B cell (primary cell): ENCODE data around the gene DCN. TPM values are rescaled to one million over a fixed set of nuclear protein-coding genes. Genes with fewer than 3 reads are reported as not detected.

ENCODE experiments used
- ATAC-seq: fragments of 200-7000 bp; cut with Tn5 transposase; one replicate; pipeline ENCODE4 v1.10.0; 2021; ENCODE audit warnings: low read depth, mild to moderate bottlenecking, moderate number of reproducible peaks, moderate library complexity
- CTCF ChIA-PET: fragments of 350-600 bp; sonication (Branson Sonifier 250); formaldehyde crosslinking; loops from one replicate; lab custom pipeline; 2021; ENCODE audit warnings: antibody characterized with exemption, inconsistent platforms; lab: Charles Lee
- POLR2A ChIA-PET: fragments of 350-600 bp; sonication (Branson Sonifier 250); formaldehyde crosslinking; loops from one replicate; lab custom pipeline; 2021; ENCODE audit warnings: antibody characterized with exemption; lab: Charles Lee
- DNase-seq: peaks from one replicate; pipeline ENCODE4 v3.0.0; 2013
- H2AFZ ChIP-seq: 2 replicates; pipeline ENCODE4 v1.6.1; 2012; ENCODE audit warnings: mild to moderate bottlenecking, low read depth, low read length; ENCODE audit not compliant: insufficient read depth, poor library complexity, severe bottlenecking
- H3K27ac ChIP-seq, 2 donors: 1 replicate in 1 of 2; 2 replicates in 1 of 2; pipeline ENCODE4 v1.5.1; 2012 to 2013; ENCODE audit warnings: low read length in 2 of 2, mild to moderate bottlenecking in 2 of 2, moderate library complexity in 1 of 2
- H3K27me3 ChIP-seq, 4 experiments: fragments of 200-600 bp in 1 of 4; sonication (generic) in 1 of 4; replicated peaks in 1 of 4; 1 replicate in 2 of 4; 2 replicates in 2 of 4; pipeline versions ENCODE4 v1.6.1 to v1.7.0; 2013 to 2016; ENCODE audit warnings: low read length in 3 of 4, mild to moderate bottlenecking in 2 of 4, mixed read lengths in 1 of 4, moderate library complexity in 1 of 4; ENCODE audit not compliant: insufficient read depth in 4 of 4, control insufficient read depth in 3 of 4; ENCODE audit errors: control extremely low read depth in 1 of 4
- H3K36me3 ChIP-seq, 2 experiments: replicated peaks in 1 of 2; 1 replicate in 1 of 2; 2 replicates in 1 of 2; pipeline versions ENCODE4 v1.6.1 to v1.7.1; 2013; ENCODE audit warnings: low read length in 1 of 2; ENCODE audit not compliant: insufficient read depth in 2 of 2, control insufficient read depth in 1 of 2; ENCODE audit errors: control extremely low read depth in 1 of 2, extremely low read depth in 1 of 2
- H3K4me1 ChIP-seq, 2 donors: fragments of 200-600 bp in 1 of 2; sonication (generic) in 1 of 2; 1 replicate in 1 of 2; 2 replicates in 1 of 2; pipeline versions ENCODE4 v1.5.1 to v1.6.1; 2013 to 2017; ENCODE audit warnings: low read length in 2 of 2; ENCODE audit not compliant: control insufficient read depth in 2 of 2, insufficient read depth in 2 of 2
- H3K4me2 ChIP-seq: replicated peaks from 2 replicates; pipeline ENCODE3; 2012; ENCODE audit warnings: mild to moderate bottlenecking, low read depth, low read length; ENCODE audit not compliant: poor library complexity, severe bottlenecking
- H3K4me3 ChIP-seq, 5 experiments: fragments of 200-600 bp in 1 of 5; sonication (generic) in 1 of 5; 1 replicate in 3 of 5; 2 replicates in 2 of 5; pipeline versions ENCODE4 v1.5.1 to v1.7.0; 2011 to 2016; ENCODE audit warnings: low read length in 4 of 5, mild to moderate bottlenecking in 4 of 5, low read depth in 2 of 5, control low read depth in 1 of 5, moderate library complexity in 1 of 5; ENCODE audit not compliant: insufficient read depth in 1 of 5; ENCODE audit errors: control extremely low read depth in 1 of 5, extremely low read depth in 1 of 5
- H3K79me2 ChIP-seq: fragments of 200-600 bp; sonication (generic); one replicate; pipeline ENCODE4 v1.6.0; 2016; ENCODE audit warnings: low read length; ENCODE audit not compliant: control insufficient read depth, insufficient read depth
- H3K9ac ChIP-seq: fragments of 200-600 bp; sonication (generic); 2 replicates; pipeline ENCODE4 v1.6.1; 2017; ENCODE audit warnings: mild to moderate bottlenecking, low read length, moderate library complexity
- H3K9me3 ChIP-seq, 3 donors: one replicate each; pipeline versions ENCODE4 v1.6.1 to v1.7.1; 2013; ENCODE audit warnings: low read length in 2 of 3; ENCODE audit not compliant: control insufficient read depth in 2 of 3, insufficient read depth in 1 of 3; ENCODE audit errors: control extremely low read depth in 1 of 3
- H4K20me1 ChIP-seq: 2 replicates; pipeline ENCODE4 v1.6.0; 2012; ENCODE audit warnings: mild to moderate bottlenecking, low read length; ENCODE audit not compliant: insufficient read depth, control insufficient read depth, poor library complexity, severe bottlenecking
- H3K27ac Mint-ChIP-seq: one replicate; pipeline ENCODE4 v1.8.0; 2021; ENCODE audit warnings: mixed read lengths
- H3K27me3 Mint-ChIP-seq: one replicate; pipeline ENCODE4 v1.8.0; 2021; ENCODE audit warnings: mixed read lengths
- H3K4me1 Mint-ChIP-seq: one replicate; pipeline ENCODE4 v1.8.0; 2021; ENCODE audit warnings: mixed read lengths
- H3K4me3 Mint-ChIP-seq: one replicate; pipeline ENCODE4 v1.8.0; 2021; ENCODE audit warnings: mixed read lengths
- H3K9me3 Mint-ChIP-seq: one replicate; pipeline ENCODE4 v1.8.0; 2022; ENCODE audit warnings: mixed read lengths; ENCODE audit not compliant: insufficient read depth
- EZH2 ChIP-seq: IDR thresholded peaks from 2 replicates; pipeline ENCODE4 v1.6.1; 2012; ENCODE audit warnings: borderline replicate concordance, low read depth, mild to moderate bottlenecking, moderate library complexity, low read length; ENCODE audit not compliant: insufficient read depth, poor library complexity, severe bottlenecking
- WGBS: methylation state at CpG from one replicate; pipeline ENCODE4 v1.1.5; 2013; ENCODE audit warnings: missing lambda C conversion rate; ENCODE audit not compliant: insufficient coverage; 5-methylcytosine and 5-hydroxymethylcytosine counted together
- intact Hi-C: fragments of 100-400 bp; cut with micrococcal nuclease; formaldehyde crosslinking; loops from one replicate; pipeline ENCODE4 v1.10.0; 2022
- polyA plus RNA-seq: library from polyadenylated mRNA; depleted of rRNA; stranded (reverse); fragments of >200 nt; gene quantifications from 2 replicates; pipeline ENCODE4 v1.2.3, GENCODE V29; 2012
- total RNA-seq, 2 donors: library from RNA; stranded (reverse); fragments of 120-200 nt in 1 of 2; gene quantifications; 1 replicate in 1 of 2; 2 replicates in 1 of 2; pipeline versions ENCODE4 v1.2.3 to v1.2.4, GENCODE V29; 2013 to 2022
- TF ChIP-seq, protein P1 (sequence below): fragments of 200-600 bp; IDR thresholded peaks from one replicate; pipeline ENCODE4 v1.8.0; 2022; ENCODE audit warnings: antibody characterized with exemption, mild to moderate bottlenecking

The DCN gene
- total and polyA plus RNA-seq, 2 donors (not counting 1 experiment from before 2014, with no cell fraction given), result not detected

DNA sequence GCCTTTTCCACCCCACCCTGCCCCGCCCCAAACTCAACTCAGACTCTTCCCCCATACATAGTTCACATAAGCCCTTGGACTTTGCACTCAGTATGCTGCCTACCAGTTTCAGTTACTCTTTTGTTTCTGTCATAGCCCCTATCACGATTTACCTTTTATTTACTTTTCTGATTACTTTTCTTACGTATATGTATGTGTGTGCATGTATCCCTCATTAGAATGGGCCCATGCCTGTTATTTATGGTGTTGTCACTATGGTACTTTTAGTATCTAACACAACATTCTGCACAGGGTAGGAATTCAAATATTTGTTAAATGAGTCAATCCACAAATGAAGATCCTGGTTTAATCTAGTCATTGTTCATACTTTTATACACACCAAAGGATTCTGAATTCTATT, 54.9 kb downstream of the DCN start:
- Histone ChIP-seq H2AFZ (no peak overlapping the region), H3K9ac (no peak overlapping the region), H3K79me2 (no peaks in the 10 kb centered on the region), H3K36me3 (no peaks in the 10 kb centered on the region), H3K9me3 (no peaks in the 10 kb centered on the region), H3K4me2 (no peak overlapping the region), H3K4me3 (no peak overlapping the region), H4K20me1 (no peaks in the 10 kb centered on the region), H3K27me3 (no peaks in the 10 kb centered on the region), H3K27ac (no peak overlapping the region), H3K4me1 (no peaks in the 10 kb centered on the region)
- DNase-seq (no peak), ATAC-seq (no peak)
- H3K27ac Mint-ChIP-seq, result no peak overlapping the region
- no peaks in the 10 kb centered on the region for H3K4me1 Mint-ChIP-seq
- 75% methylated on average over 1 of the region's 3 CpGs for WGBS
- POLR2A ChIA-PET, result no interaction called here
- CTCF ChIA-PET, result no interaction called here
- no peak overlapping the region for H3K4me3 Mint-ChIP-seq
- intact Hi-C loops, result no loop called here
- no peaks in the 10 kb centered on the region for H3K27me3 Mint-ChIP-seq
- H3K9me3 Mint-ChIP-seq, result no peaks in the 10 kb centered on the region
- no peak for TF ChIP-seq EZH2
- TF ChIP-seq, protein P1, sequence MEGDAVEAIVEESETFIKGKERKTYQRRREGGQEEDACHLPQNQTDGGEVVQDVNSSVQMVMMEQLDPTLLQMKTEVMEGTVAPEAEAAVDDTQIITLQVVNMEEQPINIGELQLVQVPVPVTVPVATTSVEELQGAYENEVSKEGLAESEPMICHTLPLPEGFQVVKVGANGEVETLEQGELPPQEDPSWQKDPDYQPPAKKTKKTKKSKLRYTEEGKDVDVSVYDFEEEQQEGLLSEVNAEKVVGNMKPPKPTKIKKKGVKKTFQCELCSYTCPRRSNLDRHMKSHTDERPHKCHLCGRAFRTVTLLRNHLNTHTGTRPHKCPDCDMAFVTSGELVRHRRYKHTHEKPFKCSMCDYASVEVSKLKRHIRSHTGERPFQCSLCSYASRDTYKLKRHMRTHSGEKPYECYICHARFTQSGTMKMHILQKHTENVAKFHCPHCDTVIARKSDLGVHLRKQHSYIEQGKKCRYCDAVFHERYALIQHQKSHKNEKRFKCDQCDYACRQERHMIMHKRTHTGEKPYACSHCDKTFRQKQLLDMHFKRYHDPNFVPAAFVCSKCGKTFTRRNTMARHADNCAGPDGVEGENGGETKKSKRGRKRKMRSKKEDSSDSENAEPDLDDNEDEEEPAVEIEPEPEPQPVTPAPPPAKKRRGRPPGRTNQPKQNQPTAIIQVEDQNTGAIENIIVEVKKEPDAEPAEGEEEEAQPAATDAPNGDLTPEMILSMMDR, result no peak

- intact Hi-C loops, result no loop called here
- POLR2A ChIA-PET, result no interaction called here
- DNase-seq (no peak), ATAC-seq (no peak)
- no peaks in the 10 kb centered on the region for H3K4me1 ChIP-seq
- Mint-ChIP-seq H3K27ac (no peak overlapping the region), H3K9me3 (no peaks in the 10 kb centered on the region), H3K27me3 (no peaks in the 10 kb centered on the region), H3K4me3 (no peak overlapping the region), H3K4me1 (no peaks in the 10 kb centered on the region)
- no peak overlapping the region for H3K4me3 ChIP-seq
- no peaks in the 10 kb centered on the region for H3K9me3 ChIP-seq
- H3K27me3 ChIP-seq, result no peaks in the 10 kb centered on the region
- no CpG with 5 or more reads among the region's 2 CpGs for WGBS
- no peaks in the 10 kb centered on the region for H4K20me1 ChIP-seq
- TF ChIP-seq EZH2, result no peak
- TF ChIP-seq, protein P1, result no peak
- no peaks in the 10 kb centered on the region for H3K36me3 ChIP-seq
- H3K4me2 ChIP-seq, result no peak overlapping the region
- H3K27ac ChIP-seq, result no peak overlapping the region
- H3K9ac ChIP-seq, result no peak overlapping the region
- no peak overlapping the region for H2AFZ ChIP-seq
- CTCF ChIA-PET, result no interaction called here
- no peaks in the 10 kb centered on the region for H3K79me2 ChIP-seq
Observed at GRCh38 chr12:91127306-91127705, 55.3 kb downstream of the DCN start.
